CD14-positive monocyte (primary cell): ENCODE data around the gene FNDC3B. TPM values are rescaled to one million over a fixed set of nuclear protein-coding genes. Genes with fewer than 3 reads are reported as not detected.

Experiments
- DNase-seq, 3 donors: peaks; one replicate each; pipeline ENCODE4 v3.0.0-alpha.2; 2011 to 2022
- H2AFZ ChIP-seq: 2 replicates; pipeline ENCODE4 v1.6.0; 2012; ENCODE audit warnings: mild to moderate bottlenecking, low read depth, low read length, inconsistent platforms; ENCODE audit not compliant: insufficient read depth, poor library complexity, severe bottlenecking
- H3K27ac ChIP-seq, 2 donors: 1 replicate in 1 of 2; 2 replicates in 1 of 2; pipeline ENCODE4 v1.5.1; 2012 to 2013; ENCODE audit warnings: low read length in 2 of 2, control low read depth in 1 of 2, inconsistent platforms in 1 of 2, low read depth in 1 of 2, mild to moderate bottlenecking in 1 of 2
- H3K27me3 ChIP-seq, 2 donors: one replicate each; pipeline versions ENCODE4 v1.6.0 to v1.6.1; 2011 to 2013; ENCODE audit warnings: low read length in 2 of 2; ENCODE audit not compliant: control insufficient read depth in 2 of 2, insufficient read depth in 2 of 2
- H3K36me3 ChIP-seq, 2 donors: replicated peaks in 1 of 2; 1 replicate in 1 of 2; 2 replicates in 1 of 2; pipeline versions ENCODE4 v1.5.1 to v1.6.1; 2012 to 2013; ENCODE audit warnings: low read length in 2 of 2, control low read depth in 1 of 2, inconsistent platforms in 1 of 2, mild to moderate bottlenecking in 1 of 2; ENCODE audit not compliant: insufficient read depth in 2 of 2, control insufficient read depth in 1 of 2
- H3K4me1 ChIP-seq, 2 donors: 1 replicate in 1 of 2; 2 replicates in 1 of 2; pipeline versions ENCODE4 v1.5.1 to v1.6.1; 2012 to 2013; ENCODE audit warnings: low read length in 2 of 2, control low read depth in 1 of 2, inconsistent platforms in 1 of 2, mild to moderate bottlenecking in 1 of 2, moderate library complexity in 1 of 2; ENCODE audit not compliant: insufficient read depth in 2 of 2, control insufficient read depth in 1 of 2
- H3K4me2 ChIP-seq: replicated peaks from 2 replicates; pipeline ENCODE3; 2012; ENCODE audit warnings: low read length, moderate library complexity, mild to moderate bottlenecking; ENCODE audit not compliant: poor library complexity, severe bottlenecking; ENCODE audit errors: extremely low read depth
- H3K4me3 ChIP-seq, 3 experiments: fragments of 200-600 bp in 1 of 3; sonication (generic) in 1 of 3; replicated peaks in 1 of 3; 1 replicate in 2 of 3; 2 replicates in 1 of 3; pipeline ENCODE4 v1.5.1; 2011 to 2013; ENCODE audit warnings: low read length in 3 of 3, mild to moderate bottlenecking in 3 of 3, control low read depth in 2 of 3, low read depth in 2 of 3, inconsistent platforms in 1 of 3, moderate library complexity in 1 of 3
- H3K79me2 ChIP-seq: 2 replicates; pipeline ENCODE4 v1.6.0; 2012; ENCODE audit warnings: mild to moderate bottlenecking, control low read depth, inconsistent platforms, low read length, moderate library complexity; ENCODE audit not compliant: insufficient read depth
- H3K9ac ChIP-seq: 2 replicates; pipeline ENCODE4 v1.6.0; 2017; ENCODE audit warnings: low read length, mild to moderate bottlenecking; ENCODE audit not compliant: insufficient read depth, poor library complexity, severe bottlenecking
- H3K9me3 ChIP-seq, 2 donors: replicated peaks in 1 of 2; 1 replicate in 1 of 2; 2 replicates in 1 of 2; pipeline versions ENCODE4 v1.5.1 to v1.6.1; 2012 to 2013; ENCODE audit warnings: low read length in 2 of 2, control low read depth in 1 of 2; ENCODE audit not compliant: control insufficient read depth in 1 of 2, insufficient read depth in 1 of 2
- H4K20me1 ChIP-seq: 2 replicates; pipeline ENCODE4 v1.6.0; 2012; ENCODE audit warnings: mild to moderate bottlenecking, low read length, control low read depth, moderate library complexity; ENCODE audit not compliant: insufficient read depth
- H3K27ac Mint-ChIP-seq, 7 donors: one replicate each; pipeline ENCODE4 v1.8.0; 2020; ENCODE audit warnings: mild to moderate bottlenecking in 7 of 7, mixed read lengths in 7 of 7, moderate library complexity in 6 of 7, inconsistent platforms in 2 of 7
- H3K27me3 Mint-ChIP-seq, 3 donors: one replicate each; pipeline ENCODE4 v1.8.0; 2021 to 2022; ENCODE audit warnings: low read depth in 3 of 3, mild to moderate bottlenecking in 3 of 3, mixed read lengths in 3 of 3, moderate library complexity in 3 of 3, inconsistent platforms in 1 of 3
- H3K36me3 Mint-ChIP-seq, 2 donors: one replicate each; pipeline ENCODE4 v1.8.0; 2020; ENCODE audit warnings: mixed read lengths in 2 of 2, inconsistent platforms in 1 of 2, mild to moderate bottlenecking in 1 of 2
- H3K4me1 Mint-ChIP-seq: one replicate; pipeline ENCODE4 v1.8.0; 2020; ENCODE audit warnings: mild to moderate bottlenecking, mixed read lengths
- H3K4me3 Mint-ChIP-seq, 2 donors: one replicate each; pipeline ENCODE4 v1.8.0; 2020; ENCODE audit warnings: mild to moderate bottlenecking in 2 of 2, mixed read lengths in 2 of 2, moderate library complexity in 1 of 2
- H3K9me3 Mint-ChIP-seq, 7 donors: one replicate each; pipeline ENCODE4 v1.8.0; 2020 to 2022; ENCODE audit warnings: mixed read lengths in 7 of 7, mild to moderate bottlenecking in 6 of 7, moderate library complexity in 6 of 7, inconsistent platforms in 2 of 7
- WGBS: methylation state at CpG from one replicate; pipeline ENCODE4 v1.1.5; 2013; ENCODE audit warnings: missing lambda C conversion rate; ENCODE audit not compliant: insufficient coverage; 5-methylcytosine and 5-hydroxymethylcytosine counted together
- intact Hi-C, 2 donors: fragments of 100-400 bp; cut with micrococcal nuclease; formaldehyde crosslinking; loops; one replicate each; pipeline versions ENCODE4 v1.15.0 to v1.15.1; 2023
- polyA plus RNA-seq, 3 donors: library from polyadenylated mRNA; depleted of rRNA in 1 of 3; unstranded in 2 of 3; stranded (reverse) in 1 of 3; fragments of 300-500 nt in 2 of 3; fragments of >200 nt in 1 of 3; fragmentation: Illumina TruSeq in 2 of 3; gene quantifications; 1 replicate in 2 of 3; 2 replicates in 1 of 3; pipeline ENCODE4 v1.2.3, GENCODE V29; 2012 to 2021
- TF ChIP-seq, protein P1 (sequence below): fragments of 200-600 bp; IDR thresholded peaks from one replicate; pipeline ENCODE4 v1.8.0; 2022; ENCODE audit warnings: antibody characterized with exemption, mild to moderate bottlenecking

The FNDC3B gene
- polyA plus RNA-seq, 3 donors = 19.6 to 36.1 (median 25.7) TPM

DNA sequence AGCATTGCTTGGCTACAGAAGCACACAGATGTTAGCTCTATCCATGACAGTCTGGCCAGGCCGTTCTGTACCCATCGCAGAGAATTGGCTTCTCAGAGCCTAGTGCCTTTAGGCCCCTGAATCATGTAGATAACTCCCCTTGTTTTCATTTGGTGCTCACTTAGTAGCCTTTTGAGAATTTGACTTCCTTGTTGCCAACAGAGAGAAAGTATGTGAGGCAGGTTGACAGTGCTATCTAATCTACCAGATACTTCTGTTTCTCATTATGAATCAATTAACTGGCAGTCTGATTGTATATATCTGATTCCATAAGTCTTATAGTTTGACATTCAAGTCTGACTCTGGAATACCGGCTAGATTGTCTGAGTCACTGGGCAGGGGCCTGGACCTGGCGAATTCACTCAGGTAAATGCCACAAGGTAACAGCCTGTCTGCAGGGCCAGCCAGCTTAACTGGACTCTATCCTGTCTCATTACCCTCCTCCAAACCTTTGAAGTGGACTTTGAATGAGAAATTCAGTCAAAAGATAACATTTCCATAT, 248.6 kb downstream of the FNDC3B start:
- DNase-seq = no peak
- peak overlapping the region in 4 of 7 donors; percentile 10 to 80 (median 48) for H3K27ac Mint-ChIP-seq
- peaks cover 46% of the 10 kb centered on the region for H3K79me2 ChIP-seq
- H3K9me3 ChIP-seq = peaks cover 2 to 5% of the 10 kb centered on the region in 2 donors
- H3K27me3 ChIP-seq = no peaks in the 10 kb centered on the region
- TF ChIP-seq, protein P1, sequence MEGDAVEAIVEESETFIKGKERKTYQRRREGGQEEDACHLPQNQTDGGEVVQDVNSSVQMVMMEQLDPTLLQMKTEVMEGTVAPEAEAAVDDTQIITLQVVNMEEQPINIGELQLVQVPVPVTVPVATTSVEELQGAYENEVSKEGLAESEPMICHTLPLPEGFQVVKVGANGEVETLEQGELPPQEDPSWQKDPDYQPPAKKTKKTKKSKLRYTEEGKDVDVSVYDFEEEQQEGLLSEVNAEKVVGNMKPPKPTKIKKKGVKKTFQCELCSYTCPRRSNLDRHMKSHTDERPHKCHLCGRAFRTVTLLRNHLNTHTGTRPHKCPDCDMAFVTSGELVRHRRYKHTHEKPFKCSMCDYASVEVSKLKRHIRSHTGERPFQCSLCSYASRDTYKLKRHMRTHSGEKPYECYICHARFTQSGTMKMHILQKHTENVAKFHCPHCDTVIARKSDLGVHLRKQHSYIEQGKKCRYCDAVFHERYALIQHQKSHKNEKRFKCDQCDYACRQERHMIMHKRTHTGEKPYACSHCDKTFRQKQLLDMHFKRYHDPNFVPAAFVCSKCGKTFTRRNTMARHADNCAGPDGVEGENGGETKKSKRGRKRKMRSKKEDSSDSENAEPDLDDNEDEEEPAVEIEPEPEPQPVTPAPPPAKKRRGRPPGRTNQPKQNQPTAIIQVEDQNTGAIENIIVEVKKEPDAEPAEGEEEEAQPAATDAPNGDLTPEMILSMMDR = no peak
- H3K4me1 Mint-ChIP-seq = peaks cover 18% of the 10 kb centered on the region
- intact Hi-C loops = no loop called here
- no peak overlapping the region for H2AFZ ChIP-seq
- H3K4me2 ChIP-seq = no peak overlapping the region
- peak overlapping the region in 1 of 2 donors; percentile 59 for H3K27ac ChIP-seq
- H3K27me3 Mint-ChIP-seq = peaks cover 0 to 1% (median 0%) of the 10 kb centered on the region in 3 donors
- peaks cover 4 to 10% of the 10 kb centered on the region in 2 donors for H3K4me1 ChIP-seq
- peaks cover 48% of the 10 kb centered on the region for H4K20me1 ChIP-seq
- WGBS = 100% methylated on average over 1 of the region's 4 CpGs
- peaks cover 63 to 88% of the 10 kb centered on the region in 2 donors for H3K36me3 ChIP-seq
- peaks cover 0 to 8% (median 3%) of the 10 kb centered on the region in 7 donors for H3K9me3 Mint-ChIP-seq
- H3K36me3 Mint-ChIP-seq = peaks cover 74 to 85% of the 10 kb centered on the region in 2 donors
- no peak overlapping the region for H3K9ac ChIP-seq
- no peak overlapping the region for H3K4me3 Mint-ChIP-seq
- H3K4me3 ChIP-seq = no peak overlapping the region

DNA sequence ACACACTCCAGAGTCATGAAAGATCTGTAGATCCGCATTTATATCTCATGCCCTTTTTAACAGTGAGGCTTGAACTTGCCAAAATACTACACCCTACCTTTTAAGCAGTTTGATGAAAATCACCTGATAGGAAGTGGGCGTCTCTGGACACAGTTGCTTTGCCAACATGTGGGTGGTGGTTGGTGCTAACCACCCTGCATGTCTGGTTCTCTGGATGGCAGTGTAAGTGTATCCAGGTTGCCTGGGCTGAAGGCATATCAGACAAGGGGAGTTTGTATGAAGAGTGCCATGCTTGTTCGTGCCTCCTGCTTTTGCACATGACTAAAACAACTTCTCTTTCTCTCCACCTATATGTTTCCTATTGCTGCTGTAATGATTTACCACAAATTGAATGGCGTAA, 249.3 kb downstream of the FNDC3B start:
- Histone ChIP-seq H3K36me3 (peaks cover 63 to 94% of the 10 kb centered on the region in 2 donors), H3K4me1 (peaks cover 4 to 5% of the 10 kb centered on the region in 2 donors), H3K4me3 (no peak overlapping the region), H3K4me2 (no peak overlapping the region), H3K9ac (no peak overlapping the region), H4K20me1 (peaks cover 42% of the 10 kb centered on the region), H2AFZ (no peak overlapping the region), H3K27ac (peak overlapping the region in 1 of 2 donors; percentile 59), H3K9me3 (peaks cover 7 to 11% of the 10 kb centered on the region in 2 donors), H3K27me3 (no peaks in the 10 kb centered on the region), H3K79me2 (peaks cover 39% of the 10 kb centered on the region)
- no peak for DNase-seq
- Mint-ChIP-seq H3K36me3 (peaks cover 76 to 88% of the 10 kb centered on the region in 2 donors), H3K27ac (peak overlapping the region in 2 of 7 donors; percentile 47 to 80), H3K9me3 (peaks cover 3 to 14% (median 9%) of the 10 kb centered on the region in 7 donors), H3K4me3 (no peak overlapping the region), H3K27me3 (peaks cover 0 to 1% (median 0%) of the 10 kb centered on the region in 3 donors), H3K4me1 (peaks cover 12% of the 10 kb centered on the region)
- WGBS = no CpG with 5 or more reads among the region's 4 CpGs
- TF ChIP-seq, protein P1 = no peak
- intact Hi-C loops = no loop called here
